Measurements from ENCODE around the gene SUSD4. TPM values are rescaled to one million over a fixed set of nuclear protein-coding genes. Genes with fewer than 3 reads are reported as not detected.

SUSD4 gene
- total and polyA plus RNA-seq, 2 of the 8 experiments (the other 6 are each of a cell fraction or from before 2014, with no cell fraction given) = 3.9 to 5.2 TPM

GRCh38 chr1:223273511-223273910, 90.5 kb downstream of the SUSD4 start (continued):
- TF ChIP-seq POU5F1 (IDR thresholded peaks at IDR 0.05; ENCODE audit: low read depth, low read length) (no peak), CEBPB (IDR thresholded peaks at IDR 0.05; ENCODE audit: low read depth, low read length) (no peak), HDAC6 (IDR thresholded peaks at IDR 0.05; ENCODE audit: low read depth, low read length) (no peak), SIX5 (IDR thresholded peaks at IDR 0.05; ENCODE audit: low read depth, low read length) (no peak), SP1 (IDR thresholded peaks at IDR 0.05; ENCODE audit: low read depth, low read length) (no peak), TCF12 (IDR thresholded peaks at IDR 0.05; ENCODE audit: low read depth, low read length) (no peak), E2F6 (IDR thresholded peaks at IDR 0.05) (no peak), MAFK (IDR thresholded peaks at IDR 0.05; ENCODE audit: low read depth, low read length) (no peak)

Data from H1 (cell line).